Ovary (tissue), 9 donors: ENCODE measurements around the gene GASK1A. TPM values are rescaled to one million over a fixed set of nuclear protein-coding genes. Genes with fewer than 3 reads are reported as not detected.

Experiments
- DNase-seq, 5 donors: peaks; one replicate each; pipeline ENCODE4 v3.0.0-alpha.2; 2019 to 2020
- H3K27ac ChIP-seq, 2 donors: fragments of 200-600 bp; one replicate each; pipeline versions ENCODE4 v1.5.1 to v1.8.0; 2019 to 2022
- H3K27me3 ChIP-seq: fragments of 200-600 bp; one replicate; pipeline ENCODE4 v1.8.0; 2022
- H3K36me3 ChIP-seq: fragments of 200-600 bp; sonication (generic); one replicate; pipeline ENCODE4 v1.5.1; 2019
- H3K4me1 ChIP-seq: one replicate; pipeline ENCODE4 v1.8.1; 2013; ENCODE audit warnings: mild to moderate bottlenecking, moderate library complexity; ENCODE audit not compliant: insufficient read depth
- H3K4me3 ChIP-seq: fragments of 200-600 bp; sonication (generic); one replicate; pipeline ENCODE4 v1.5.1; 2017
- H3K9me3 ChIP-seq, 2 donors: fragments of 200-600 bp in 1 of 2; sonication (generic) in 1 of 2; one replicate each; pipeline versions ENCODE4 v1.5.1 to v1.8.1; 2013 to 2019; ENCODE audit warnings: mild to moderate bottlenecking in 1 of 2, moderate library complexity in 1 of 2
- CTCF ChIP-seq, 3 donors: fragments of 450-650 bp in 2 of 3; fragments of 200-600 bp in 1 of 3; IDR thresholded peaks; one replicate each; pipeline versions ENCODE4 v1.5.1 to v1.8.0; 2016 to 2022; ENCODE audit warnings: antibody characterized with exemption in 3 of 3, mild to moderate bottlenecking in 1 of 3
- EP300 ChIP-seq: sonication (generic); formaldehyde crosslinking; IDR thresholded peaks from one replicate; pipeline ENCODE4 v1.6.1; 2017; ENCODE audit warnings: antibody characterized with exemption
- POLR2A ChIP-seq: fragments of 450-650 bp; IDR thresholded peaks from one replicate; pipeline ENCODE4 v1.6.1; 2017; ENCODE audit warnings: antibody characterized with exemption, mild to moderate bottlenecking, moderate library complexity
- WGBS, 3 donors: extraction: QIAGEN DNeasy Blood & Tissue Kit in 1 of 3; methylation state at CpG; one replicate each; pipeline versions ENCODE4 v1.1.5 to v1.1.7; 2013 to 2017; 5-methylcytosine and 5-hydroxymethylcytosine counted together
- intact Hi-C, 4 donors: fragments of 100-400 bp; cut with DNase I; formaldehyde crosslinking; loops; one replicate each; pipeline versions ENCODE4 v1.11.0 to v1.15.1; 2022 to 2023
- polyA plus RNA-seq, 2 donors: library from polyadenylated mRNA; stranded (reverse); fragments of 200-250 nt in 1 of 2; fragments of 350-450 nt in 1 of 2; fragmentation: Illumina TruSeq in 1 of 2; extraction: RNeasy Lipid Tissue Mini Kit (QIAGEN cat#74804) in 1 of 2; gene quantifications; one replicate each; pipeline ENCODE4 v1.2.3, GENCODE V29; 2013 to 2014
- total RNA-seq, 7 donors: library from RNA; depleted of rRNA in 2 of 7; stranded (reverse); fragments of >200 nt in 2 of 7; fragmentation: NEBNext Ultra II Directional in 3 of 7; extraction: Animal tissue kit (Norgen Biotek cat#: 25700) in 3 of 7; gene quantifications; one replicate each; pipeline versions ENCODE4 v1.1.0 to v1.2.4, GENCODE V29; 2016 to 2023
- donor health status: DM: no; HTN: no; CAD: no; lungs with moderate emphysema.
- donor health status: DM: no; HTN: no; CAD: no.
- donor health status: Bipolar disorder and iron deficiency.
- donor health status: DM: yes; HTN: yes; CAD: no.
- donor health status: DM: no; HTN: no; CAD: no.
- donor health status: DM: yes; HTN: yes; CAD: no.

GASK1A gene
- total and polyA plus RNA-seq, 9 donors = 5.4 to 41.3 (median 19.4) TPM

GRCh38 chr3:42957573-42957972 is 21.5 kb upstream of the GASK1A start:
- peaks cover 1% of the 10 kb centered on the region for H3K4me1 ChIP-seq
- no peak overlapping the region for H3K4me3 ChIP-seq
- H3K27ac ChIP-seq = no peak overlapping the region
- intact Hi-C loops = loop anchor here in 2 of 4 donors (5.0 to 10.0 kb wide), 2 partner anchors 200 to 547 kb away; no protein-coding TSS in a partner anchor
- H3K36me3 ChIP-seq = no peaks in the 10 kb centered on the region
- DNase-seq = no peak
- H3K27me3 ChIP-seq = no peaks in the 10 kb centered on the region
- no peaks in the 10 kb centered on the region for H3K9me3 ChIP-seq
- TF ChIP-seq EP300 = no peak
- TF ChIP-seq CTCF (IDR thresholded peaks at IDR 0.05) = no peak
- TF ChIP-seq POLR2A = no peak
- 71 to 82% (median 81%) methylated on average over 3 of the region's 3 CpGs for WGBS, 3 donors

GRCh38 chr3:42960282-42960681 is 18.8 kb upstream of the GASK1A start:
- H3K4me3 ChIP-seq = no peak overlapping the region
- no peaks in the 10 kb centered on the region for H3K27me3 ChIP-seq
- 57 to 68% (median 65%) methylated on average over 5 of the region's 5 CpGs for WGBS, 3 donors
- intact Hi-C loops = loop anchor here in 3 of 4 donors (5.0 to 10.0 kb wide), 3 partner anchors 135 to 197 kb away; no protein-coding TSS in a partner anchor
- H3K4me1 ChIP-seq = peaks cover 1% of the 10 kb centered on the region
- H3K36me3 ChIP-seq = no peaks in the 10 kb centered on the region
- H3K27ac ChIP-seq = no peak overlapping the region
- DNase-seq = no peak
- TF ChIP-seq CTCF (IDR thresholded peaks at IDR 0.05) (no peak), POLR2A (no peak), EP300 (no peak)
- H3K9me3 ChIP-seq = no peaks in the 10 kb centered on the region

GRCh38 chr3:42960786-42961185 is 18.3 kb upstream of the GASK1A start:
- DNase-seq = no peak
- 85 to 96% (median 86%) methylated on average over 1 of the region's 1 CpG for WGBS, 3 donors
- H3K4me1 ChIP-seq = peaks cover 1% of the 10 kb centered on the region
- H3K36me3 ChIP-seq = no peaks in the 10 kb centered on the region
- H3K4me3 ChIP-seq = no peak overlapping the region
- intact Hi-C loops = loop anchor here in 3 of 4 donors (5.0 to 10.0 kb wide), 3 partner anchors 134 to 197 kb away; no protein-coding TSS in a partner anchor
- H3K27ac ChIP-seq = no peak overlapping the region
- no peak for TF ChIP-seq POLR2A
- no peak for TF ChIP-seq EP300
- no peak for TF ChIP-seq CTCF (IDR thresholded peaks at IDR 0.05)
- no peaks in the 10 kb centered on the region for H3K27me3 ChIP-seq
- H3K9me3 ChIP-seq = no peaks in the 10 kb centered on the region

GRCh38 chr3:42961633-42962032 is 17.5 kb upstream of the GASK1A start:
- peak in 4 of 5 donors; percentile 33 to 72 (median 47) for DNase-seq
- 2 to 4% (median 3%) methylated on average over 4 of the region's 4 CpGs for WGBS, 3 donors
- Histone ChIP-seq H3K36me3 (no peaks in the 10 kb centered on the region), H3K27me3 (no peaks in the 10 kb centered on the region), H3K9me3 (no peaks in the 10 kb centered on the region), H3K4me3 (no peak overlapping the region), H3K27ac (no peak overlapping the region), H3K4me1 (peaks cover 1% of the 10 kb centered on the region)
- peak in 2 of 3 donors; percentile 61 to 76 for TF ChIP-seq CTCF (IDR thresholded peaks at IDR 0.05)
- no peak for TF ChIP-seq EP300
- intact Hi-C loops = loop anchor here in 3 of 4 donors (5.0 to 10.0 kb wide), 3 partner anchors 133 to 196 kb away; no protein-coding TSS in a partner anchor
